Lower leg skin (tissue), 4 donors: ENCODE measurements around the gene AMPD3. TPM values are rescaled to one million over a fixed set of nuclear protein-coding genes. Genes with fewer than 3 reads are reported as not detected.

Experiments used
- DNase-seq, 2 donors: peaks; one replicate each; pipeline ENCODE4 v3.0.0-alpha.2; 2019; ENCODE audit warnings: low spot score in 2 of 2
- H3K4me3 ChIP-seq: fragments of 200-600 bp; sonication (generic); 2 replicates; pipeline ENCODE4 v1.5.1; 2017; ENCODE audit warnings: mild to moderate bottlenecking, low read depth; ENCODE audit not compliant: poor library complexity, severe bottlenecking
- POLR2A ChIP-seq, 2 donors: fragments of 450-650 bp; IDR thresholded peaks; one replicate each; pipeline ENCODE4 v1.6.1; 2016 to 2017; ENCODE audit warnings: antibody characterized with exemption in 2 of 2, mild to moderate bottlenecking in 1 of 2, moderate library complexity in 1 of 2
- WGBS, 2 donors: methylation state at CpG; one replicate each; pipeline ENCODE4 v1.1.5; 2018; 5-methylcytosine and 5-hydroxymethylcytosine counted together
- intact Hi-C: fragments of 100-400 bp; cut with DNase I; formaldehyde crosslinking; loops from one replicate; pipeline ENCODE4 v1.15.0; 2023; ENCODE audit warnings: low total_unique reads
- total RNA-seq, 4 donors: library from RNA; depleted of rRNA; stranded (reverse); fragments of >200 nt; gene quantifications; one replicate each; pipeline ENCODE4 v1.1.0, GENCODE V29; 2016
- TF ChIP-seq, protein P1 (sequence below), 3 donors: fragments of 450-650 bp; IDR thresholded peaks; one replicate each; pipeline ENCODE4 v1.5.1; 2016; ENCODE audit warnings: antibody characterized with exemption in 3 of 3, mild to moderate bottlenecking in 3 of 3, moderate library complexity in 2 of 3

AMPD3 gene
- total RNA-seq, 4 donors from 2014 or later, result 30.2 to 43.3 (median 32.6) TPM

DNA sequence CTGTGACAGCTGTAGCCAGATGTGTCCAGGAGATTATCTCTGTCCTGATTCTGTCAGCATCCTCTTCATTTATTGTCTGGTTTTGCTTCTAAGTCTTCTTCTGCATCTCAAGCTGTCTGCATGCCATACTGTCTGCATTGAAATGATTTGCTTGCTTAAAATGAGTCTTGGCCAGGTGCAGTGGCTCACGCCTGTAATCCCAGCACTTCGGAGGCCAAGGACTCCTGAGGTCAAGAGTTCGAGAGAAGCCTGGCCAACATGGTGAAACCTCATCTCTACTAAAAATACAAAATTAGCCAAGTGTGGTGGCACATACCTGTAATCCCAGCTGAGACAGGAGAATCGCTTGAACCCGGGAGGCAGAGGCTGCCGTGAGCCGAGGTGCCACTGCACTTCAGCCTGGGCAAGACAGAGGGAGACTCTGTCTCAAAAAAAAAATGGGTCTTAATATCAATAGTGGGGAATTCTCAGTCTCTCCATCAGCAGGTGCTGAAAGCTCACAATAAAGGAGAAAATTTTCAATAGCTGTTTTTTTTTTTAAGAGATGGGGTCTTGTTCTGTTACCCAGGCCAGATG, 39.2 kb upstream of the AMPD3 start:
- intact Hi-C loops, result no loop called here
- 56 to 66% methylated on average over 7 of the region's 7 CpGs for WGBS, 2 donors
- TF ChIP-seq, protein P1, sequence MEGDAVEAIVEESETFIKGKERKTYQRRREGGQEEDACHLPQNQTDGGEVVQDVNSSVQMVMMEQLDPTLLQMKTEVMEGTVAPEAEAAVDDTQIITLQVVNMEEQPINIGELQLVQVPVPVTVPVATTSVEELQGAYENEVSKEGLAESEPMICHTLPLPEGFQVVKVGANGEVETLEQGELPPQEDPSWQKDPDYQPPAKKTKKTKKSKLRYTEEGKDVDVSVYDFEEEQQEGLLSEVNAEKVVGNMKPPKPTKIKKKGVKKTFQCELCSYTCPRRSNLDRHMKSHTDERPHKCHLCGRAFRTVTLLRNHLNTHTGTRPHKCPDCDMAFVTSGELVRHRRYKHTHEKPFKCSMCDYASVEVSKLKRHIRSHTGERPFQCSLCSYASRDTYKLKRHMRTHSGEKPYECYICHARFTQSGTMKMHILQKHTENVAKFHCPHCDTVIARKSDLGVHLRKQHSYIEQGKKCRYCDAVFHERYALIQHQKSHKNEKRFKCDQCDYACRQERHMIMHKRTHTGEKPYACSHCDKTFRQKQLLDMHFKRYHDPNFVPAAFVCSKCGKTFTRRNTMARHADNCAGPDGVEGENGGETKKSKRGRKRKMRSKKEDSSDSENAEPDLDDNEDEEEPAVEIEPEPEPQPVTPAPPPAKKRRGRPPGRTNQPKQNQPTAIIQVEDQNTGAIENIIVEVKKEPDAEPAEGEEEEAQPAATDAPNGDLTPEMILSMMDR (IDR thresholded peaks at IDR 0.05), result no peak
- TF ChIP-seq POLR2A (IDR thresholded peaks at IDR 0.05), result no peak
- no peak overlapping the region for H3K4me3 ChIP-seq
- no peak for DNase-seq

GRCh38 chr11:10418259-10418949, 36.7 kb upstream of the AMPD3 start:
- no peak for DNase-seq
- TF ChIP-seq, protein P1 (IDR thresholded peaks at IDR 0.05), result no peak
- TF ChIP-seq POLR2A (IDR thresholded peaks at IDR 0.05), result no peak
- intact Hi-C loops, result no loop called here
- H3K4me3 ChIP-seq, result no peak overlapping the region
- 32 to 38% methylated on average over 6 of the region's 6 CpGs for WGBS, 2 donors

DNA sequence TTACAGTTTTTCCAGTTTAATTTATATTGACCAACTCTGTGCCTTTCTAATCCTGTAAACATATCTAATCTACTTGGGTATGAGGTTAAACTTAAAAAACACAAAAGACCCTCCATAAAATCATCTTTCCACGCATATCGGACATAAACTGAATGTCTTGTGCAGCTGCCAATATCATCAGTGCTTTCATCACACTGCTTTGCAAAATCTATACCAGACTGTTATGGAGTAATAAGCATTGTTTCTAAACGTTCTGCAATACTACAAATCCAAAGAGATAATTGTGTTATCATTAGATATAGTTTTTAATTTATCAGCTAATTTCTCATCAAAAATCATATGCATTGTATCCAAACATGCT, 36.1 kb upstream of the AMPD3 start:
- TF ChIP-seq POLR2A (IDR thresholded peaks at IDR 0.05), result no peak
- TF ChIP-seq, protein P1 (IDR thresholded peaks at IDR 0.05), result no peak
- no peak overlapping the region for H3K4me3 ChIP-seq
- WGBS, 2 donors, result 53 to 56% methylated on average over 3 of the region's 3 CpGs
- intact Hi-C loops, result no loop called here
- DNase-seq, result no peak

DNA sequence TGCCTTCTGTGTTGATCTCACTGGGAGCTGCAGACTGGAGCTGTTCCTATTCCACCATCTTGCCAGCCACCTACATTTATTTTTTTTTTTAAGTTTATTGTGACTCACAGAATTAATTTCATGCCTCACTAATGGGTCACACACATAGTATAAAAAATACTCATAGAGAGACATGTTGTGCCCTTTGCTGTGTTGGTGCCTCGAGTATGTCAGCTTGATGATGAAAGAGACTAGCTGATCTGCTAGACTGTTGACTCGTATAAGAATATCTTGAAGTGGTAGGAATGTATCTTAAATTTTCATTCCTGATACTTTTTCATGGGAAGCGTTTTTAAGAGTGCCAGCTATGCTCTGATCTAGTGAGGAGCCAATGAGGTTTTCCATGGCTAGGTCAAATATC, 28.6 kb upstream of the AMPD3 start:
- no peak overlapping the region for H3K4me3 ChIP-seq
- intact Hi-C loops, result no loop called here
- no peak for DNase-seq
- WGBS, 2 donors, result 78 to 81% methylated on average over 3 of the region's 3 CpGs
- no peak for TF ChIP-seq POLR2A (IDR thresholded peaks at IDR 0.05)
- TF ChIP-seq, protein P1 (IDR thresholded peaks at IDR 0.05), result no peak

DNA sequence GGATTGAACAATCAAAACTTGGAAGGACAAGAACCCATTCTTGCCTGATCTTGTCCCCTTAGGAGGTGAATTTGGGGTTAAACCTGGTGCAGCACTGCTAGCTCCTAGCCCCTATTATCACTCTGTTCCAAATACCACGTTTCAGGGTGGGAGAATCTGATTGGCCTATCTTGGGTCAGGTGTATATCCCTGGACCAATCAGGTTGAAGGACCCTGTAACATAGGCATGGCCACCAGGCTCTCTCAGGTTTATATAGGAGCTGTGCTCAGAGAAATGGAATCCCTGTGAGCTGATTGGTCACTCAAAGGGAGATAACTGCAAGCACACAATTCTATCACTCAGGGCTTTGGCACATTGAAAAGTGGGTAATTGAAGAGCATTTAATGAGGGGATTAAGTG, 26.6 kb upstream of the AMPD3 start:
- intact Hi-C loops, result no loop called here
- WGBS, 2 donors, result 53 to 55% methylated on average over 1 of the region's 1 CpG
- TF ChIP-seq, protein P1 (IDR thresholded peaks at IDR 0.05), result no peak
- no peak for TF ChIP-seq POLR2A (IDR thresholded peaks at IDR 0.05)
- no peak overlapping the region for H3K4me3 ChIP-seq
- no peak for DNase-seq

- DNase-seq, result no peak
- WGBS, 2 donors, result 90 to 100% methylated on average over 2 of the region's 2 CpGs
- no peak overlapping the region for H3K4me3 ChIP-seq
- TF ChIP-seq, protein P1 (IDR thresholded peaks at IDR 0.05), result no peak
- no peak for TF ChIP-seq POLR2A (IDR thresholded peaks at IDR 0.05)
- intact Hi-C loops, result no loop called here
These were observed 25.5 kb upstream of the AMPD3 start for GRCh38 chr11:10429526-10429925.
